HG03457 (cell line): ENCODE data around the gene MPO.

Source experiments
- ATAC-seq: cut with Tn5 transposase; IDR thresholded peaks from one replicate; pipeline ENCODE4 v1.9.1; 2021; ENCODE audit warnings: moderate number of reproducible peaks; ENCODE audit not compliant: unreplicated experiment

The MPO gene

DNA sequence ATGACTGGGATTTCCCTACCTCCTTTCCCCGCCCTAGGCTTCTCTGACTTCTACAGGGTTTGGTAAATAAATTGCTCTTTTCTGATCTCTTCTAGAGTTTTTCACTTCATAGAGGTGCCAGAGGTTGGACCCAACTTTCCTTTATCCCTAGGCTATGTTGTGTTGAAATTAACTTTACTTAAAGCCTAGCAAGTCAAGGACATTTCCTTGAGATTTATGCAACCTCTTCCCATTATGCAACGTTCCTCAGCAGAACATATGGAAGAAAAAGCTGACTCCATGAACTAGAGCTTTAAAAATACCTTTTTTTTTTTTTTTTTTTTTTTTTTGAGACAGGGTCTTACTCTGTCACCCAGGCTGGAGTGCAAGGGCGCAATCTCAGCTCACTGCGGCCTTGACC lies 15.5 kb downstream of the MPO start:
- ATAC-seq: no peak

DNA sequence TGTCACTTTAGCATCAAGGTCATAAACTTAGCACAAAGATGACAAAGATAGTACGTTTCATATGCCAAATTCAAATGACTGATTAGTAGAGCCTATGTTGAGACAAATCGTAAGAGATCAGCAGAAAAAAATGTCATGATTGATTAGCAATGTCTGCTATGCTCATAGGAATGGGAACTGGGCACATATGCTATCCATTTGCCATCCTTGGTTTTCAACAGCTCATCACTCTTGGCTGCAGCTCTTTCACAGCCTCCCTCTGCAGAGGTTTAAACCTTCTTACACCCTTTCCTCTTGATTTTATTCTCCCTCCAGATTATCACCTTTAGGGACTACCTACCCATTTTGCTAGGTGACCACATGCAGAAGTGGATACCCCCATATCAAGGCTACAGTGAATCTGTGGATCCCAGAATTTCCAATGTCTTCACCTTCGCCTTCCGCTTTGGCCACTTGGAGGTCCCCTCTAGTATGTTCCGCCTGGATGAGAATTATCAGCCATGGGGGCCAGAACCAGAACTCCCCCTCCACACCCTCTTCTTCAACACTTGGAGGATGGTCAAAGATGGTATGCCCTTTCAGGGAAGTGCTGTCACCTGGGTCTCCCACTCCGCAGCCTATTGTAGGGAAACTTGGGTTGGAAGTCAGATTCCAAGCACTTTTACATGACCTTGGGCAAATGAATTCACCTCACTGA lies 16.2 kb downstream of the MPO start:
- no peak for ATAC-seq

DNA sequence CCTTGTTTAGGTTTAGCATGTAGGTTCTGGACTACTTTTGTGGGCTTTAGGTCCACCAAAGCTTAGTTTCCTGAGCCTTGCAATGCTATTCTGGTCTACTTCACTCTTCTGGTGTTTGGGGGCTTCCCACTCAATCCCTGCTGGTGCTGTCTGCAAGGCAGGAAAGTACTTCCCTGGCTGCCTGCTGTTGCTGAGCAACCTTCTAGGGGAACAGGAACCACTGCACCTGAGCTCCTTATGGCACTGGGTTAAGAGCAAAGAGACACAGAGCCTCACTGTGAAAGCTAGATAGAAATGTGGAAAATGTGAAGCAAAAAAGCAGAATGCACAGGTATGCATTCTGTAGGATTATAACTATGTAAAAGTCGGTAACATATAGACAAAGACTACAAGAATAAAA lies 17.0 kb downstream of the MPO start:
- ATAC-seq: no peak

DNA sequence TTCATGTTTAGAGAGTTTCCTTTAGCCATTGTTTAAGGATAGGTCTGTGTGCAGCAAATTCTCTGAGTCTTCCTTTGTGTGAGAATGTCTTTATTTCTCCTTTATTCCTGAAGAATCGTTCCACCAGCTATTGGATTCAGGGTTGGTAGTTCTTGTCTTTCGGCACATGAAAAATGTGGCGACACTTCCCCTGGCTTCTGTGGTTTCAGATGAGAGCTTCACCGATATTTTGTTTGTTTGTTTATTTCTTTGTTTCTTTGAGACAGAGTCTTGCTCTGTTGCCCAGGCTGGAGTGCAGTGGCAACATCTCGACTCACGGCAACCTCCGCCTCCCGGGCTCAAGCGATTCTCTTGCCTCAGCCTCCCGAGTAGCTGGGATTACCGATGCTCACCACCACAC lies 18.6 kb downstream of the MPO start:
- no peak for ATAC-seq

DNA sequence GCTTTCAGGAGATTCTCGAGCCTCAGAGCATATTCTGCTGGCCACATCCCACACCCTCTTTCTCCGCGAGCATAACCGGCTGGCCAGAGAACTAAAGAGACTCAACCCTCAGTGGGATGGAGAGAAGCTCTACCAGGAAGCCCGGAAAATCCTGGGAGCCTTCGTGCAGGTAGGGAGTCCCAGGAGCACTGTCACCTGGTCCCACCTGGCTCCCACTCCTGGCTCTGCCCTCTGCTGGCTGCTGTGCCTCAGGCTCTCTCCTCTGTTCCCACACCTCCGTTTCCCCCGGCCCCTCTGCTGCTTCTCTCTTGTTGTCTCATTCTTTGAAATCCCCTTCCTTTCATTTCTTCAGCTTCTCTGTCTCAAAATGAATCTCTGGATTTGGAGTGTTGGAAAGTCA lies 25.9 kb downstream of the MPO start:
- ATAC-seq: no peak

DNA sequence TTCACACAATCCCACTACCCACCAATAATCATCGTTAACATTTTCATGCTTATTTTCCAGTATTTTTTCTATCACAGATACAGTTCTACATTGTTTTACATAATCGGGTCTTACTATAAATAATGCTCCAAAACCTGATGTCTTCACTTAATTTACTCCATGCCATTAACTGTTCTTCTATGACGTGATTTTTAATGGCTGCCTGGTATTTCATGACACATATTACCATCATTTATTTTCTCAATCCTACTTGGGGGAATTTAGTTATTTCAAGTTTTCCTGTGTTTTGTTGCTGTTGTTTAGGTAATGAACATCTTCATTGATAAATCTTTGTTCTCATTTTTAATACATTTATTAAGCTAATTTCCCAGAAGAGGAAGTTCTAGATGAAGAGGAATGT lies 27.7 kb downstream of the MPO start:
- ATAC-seq: no peak

DNA sequence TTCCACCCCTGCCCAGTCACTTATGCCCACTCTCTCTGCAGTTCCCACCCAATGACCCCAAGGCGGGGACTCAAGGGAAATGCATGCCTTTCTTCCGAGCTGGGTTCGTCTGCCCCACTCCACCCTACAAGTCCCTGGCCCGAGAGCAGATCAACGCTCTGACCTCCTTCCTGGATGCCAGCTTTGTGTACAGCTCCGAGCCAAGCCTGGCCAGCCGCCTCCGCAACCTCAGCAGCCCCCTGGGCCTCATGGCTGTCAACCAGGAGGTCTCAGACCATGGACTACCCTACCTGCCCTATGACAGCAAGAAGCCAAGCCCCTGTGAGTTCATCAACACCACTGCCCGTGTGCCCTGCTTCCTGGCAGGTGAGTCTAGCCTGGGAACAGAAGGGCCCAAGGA lies 28.6 kb downstream of the MPO start:
- no peak for ATAC-seq

DNA sequence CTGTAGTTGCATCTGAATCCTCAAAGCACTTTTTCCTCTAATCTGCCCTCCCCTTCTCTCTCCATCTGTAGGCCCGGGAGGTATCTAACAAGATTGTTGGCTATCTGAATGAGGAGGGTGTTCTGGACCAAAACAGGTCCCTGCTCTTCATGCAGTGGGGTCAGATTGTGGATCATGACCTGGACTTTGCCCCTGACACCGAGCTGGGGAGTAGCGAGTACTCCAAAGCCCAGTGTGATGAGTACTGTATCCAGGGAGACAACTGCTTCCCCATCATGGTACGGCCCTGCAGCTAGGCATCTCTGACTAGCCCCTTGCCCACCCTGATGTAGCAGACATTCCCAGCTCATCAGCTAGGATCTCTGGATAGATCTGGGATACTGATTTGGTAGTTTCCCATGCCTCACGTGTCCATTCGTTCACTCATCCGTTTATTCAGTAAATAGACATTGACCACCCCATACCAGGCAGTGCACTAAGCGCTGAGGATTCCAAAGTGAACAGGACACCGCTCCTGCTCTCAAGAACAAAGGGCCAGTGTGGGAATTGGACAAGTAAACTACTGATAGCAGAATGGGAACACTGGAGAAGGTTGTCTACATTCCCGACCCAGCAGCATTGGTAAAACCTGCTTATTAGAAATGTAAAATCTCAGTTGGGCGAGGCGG lies 30.3 kb downstream of the MPO start:
- no peak for ATAC-seq

DNA sequence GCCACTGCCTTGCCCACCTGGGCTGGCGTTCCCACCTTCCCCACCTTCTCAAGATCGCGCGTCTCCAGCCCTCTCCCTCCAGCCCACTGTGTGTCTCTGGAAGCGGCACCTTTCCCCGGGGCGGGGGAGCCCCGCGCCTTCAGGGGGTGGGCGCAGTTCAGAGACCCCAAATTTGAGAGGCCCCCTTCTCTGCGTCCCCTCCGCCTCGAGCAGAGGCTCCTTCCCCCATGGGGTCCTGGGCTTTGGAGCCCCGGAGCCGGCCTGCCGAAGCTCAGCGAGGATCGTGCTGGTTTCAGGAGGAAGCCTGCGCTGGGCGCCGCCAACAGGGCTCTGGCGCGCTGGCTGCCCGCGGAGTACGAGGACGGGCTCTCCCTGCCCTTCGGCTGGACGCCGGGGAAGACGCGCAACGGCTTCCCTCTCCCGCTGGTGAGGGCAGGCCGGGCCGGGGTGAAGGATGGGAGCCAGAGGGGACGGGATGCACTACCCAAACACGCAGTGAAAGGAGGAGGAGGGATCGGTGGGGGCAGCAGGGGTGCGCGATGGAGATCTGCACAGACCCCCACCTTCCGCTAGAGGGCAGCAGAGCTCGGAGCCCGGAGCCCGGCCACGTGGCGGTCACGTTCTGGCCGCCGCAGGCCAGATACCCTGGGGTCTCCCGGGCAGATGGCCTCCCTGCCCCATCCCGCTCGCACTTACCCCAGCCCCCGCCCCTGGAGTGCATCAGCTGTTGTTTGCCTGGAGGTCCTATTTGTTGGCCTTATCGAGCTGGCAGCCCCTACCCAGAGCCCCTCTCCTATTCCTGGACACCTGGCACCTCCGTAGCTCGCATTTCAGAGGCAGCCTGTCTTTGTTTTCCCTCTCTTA lies 31.2 kb downstream of the MPO start:
- ATAC-seq: no peak

DNA sequence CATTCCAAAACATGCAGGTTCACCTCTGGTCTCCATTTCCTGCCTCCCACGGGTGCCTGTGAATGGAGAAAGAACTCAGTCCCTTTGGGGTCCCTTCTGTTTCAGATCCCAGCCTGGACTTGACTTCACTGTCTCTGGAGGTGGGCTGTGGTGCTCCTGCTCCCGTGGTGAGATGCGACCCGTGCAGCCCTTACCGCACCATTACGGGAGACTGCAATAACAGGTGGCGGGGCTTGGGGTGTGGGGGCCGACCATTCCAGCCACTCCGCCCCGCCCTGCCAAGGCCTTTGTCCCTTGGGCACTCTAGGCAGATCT lies 31.8 kb downstream of the MPO start:
- ATAC-seq: no peak

DNA sequence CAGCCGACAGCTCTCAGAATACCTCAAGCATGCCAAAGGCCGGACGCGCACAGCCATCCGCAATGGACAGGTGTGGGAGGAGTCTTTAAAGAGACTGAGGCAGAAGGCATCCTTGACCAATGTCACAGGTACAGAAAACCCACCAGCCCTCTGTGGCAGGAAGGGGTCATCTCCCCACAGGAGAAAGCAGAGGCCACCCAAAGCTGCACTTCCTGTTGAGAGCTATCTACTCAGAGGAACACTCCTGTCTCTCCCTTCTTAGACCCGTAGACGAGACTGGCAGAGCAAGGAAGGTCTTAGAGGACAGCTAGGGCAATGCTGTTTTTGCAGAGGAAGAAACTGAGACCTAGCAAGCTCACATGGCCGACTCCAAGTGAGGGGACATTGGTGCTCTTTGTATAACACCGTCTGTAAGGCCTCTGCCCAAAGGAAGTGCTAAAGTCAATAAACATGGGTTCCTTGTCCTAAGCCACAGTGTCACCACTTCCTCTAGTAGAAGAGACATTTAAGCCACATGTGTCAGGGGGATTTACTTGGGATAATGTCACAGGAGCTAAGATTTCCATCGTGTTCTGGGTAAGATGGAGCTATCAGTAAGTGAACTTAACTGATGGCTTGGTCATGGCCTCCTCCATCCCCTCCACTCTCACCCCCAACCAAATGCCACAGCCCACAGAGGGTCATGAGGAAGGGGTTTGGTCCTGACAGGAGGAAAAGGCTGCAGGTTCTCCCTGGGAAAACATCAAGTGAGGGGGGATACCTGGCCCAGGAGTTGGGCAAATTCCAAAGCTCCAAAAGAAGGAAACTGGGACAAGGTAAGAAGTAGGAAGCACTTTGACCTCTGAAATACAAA lies 33.0 kb downstream of the MPO start:
- no peak for ATAC-seq

DNA sequence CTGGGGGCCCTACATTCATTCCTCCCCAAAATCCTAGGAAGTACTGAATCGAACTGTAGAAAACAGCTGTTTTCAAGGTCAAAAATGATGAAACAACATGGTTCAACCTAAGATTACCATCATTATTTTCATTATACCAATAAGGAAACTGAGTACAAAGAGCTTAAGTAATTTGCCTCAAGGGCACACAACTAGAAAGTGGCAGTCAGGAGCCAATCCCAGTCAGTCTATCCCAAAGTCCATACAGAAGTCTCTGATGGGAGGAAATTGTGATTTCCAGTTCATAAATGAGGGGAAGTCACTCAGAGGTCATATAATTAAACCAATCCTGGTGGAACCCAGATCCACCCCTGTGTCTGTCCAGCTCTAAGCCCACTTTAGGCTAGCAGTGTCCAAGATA lies 34.0 kb downstream of the MPO start:
- no peak for ATAC-seq

DNA sequence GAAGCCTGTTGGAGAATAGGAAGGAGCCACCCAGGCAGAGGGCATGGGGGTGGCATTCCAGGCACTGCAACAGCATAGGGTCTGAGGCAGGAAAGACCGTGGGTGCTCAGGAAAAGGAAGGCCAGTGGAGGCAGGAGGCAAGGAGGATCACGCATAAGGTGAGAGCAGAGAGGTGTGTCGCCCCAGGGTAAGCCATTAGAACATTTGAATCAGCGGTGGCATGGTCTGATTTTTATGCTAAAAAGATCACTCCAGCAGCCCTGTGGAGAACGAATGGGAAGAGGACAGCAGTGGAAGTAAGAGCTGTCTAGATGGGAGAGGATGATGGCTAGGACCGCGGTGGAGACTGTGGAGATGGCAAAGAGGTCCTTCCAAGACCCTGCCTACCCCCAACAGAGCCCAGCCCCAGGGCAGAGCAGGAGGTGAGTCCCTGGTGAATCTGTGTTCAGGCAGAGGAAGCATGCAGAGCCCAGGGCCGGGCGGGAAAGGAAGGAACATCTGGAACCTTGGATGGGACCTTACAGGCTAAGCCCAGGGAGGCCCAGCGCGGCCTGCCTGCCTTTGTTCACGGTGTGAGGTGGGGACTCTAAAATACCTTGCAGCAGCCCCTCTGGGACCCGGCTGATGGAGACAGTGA lies 34.5 kb downstream of the MPO start:
- no peak for ATAC-seq

DNA sequence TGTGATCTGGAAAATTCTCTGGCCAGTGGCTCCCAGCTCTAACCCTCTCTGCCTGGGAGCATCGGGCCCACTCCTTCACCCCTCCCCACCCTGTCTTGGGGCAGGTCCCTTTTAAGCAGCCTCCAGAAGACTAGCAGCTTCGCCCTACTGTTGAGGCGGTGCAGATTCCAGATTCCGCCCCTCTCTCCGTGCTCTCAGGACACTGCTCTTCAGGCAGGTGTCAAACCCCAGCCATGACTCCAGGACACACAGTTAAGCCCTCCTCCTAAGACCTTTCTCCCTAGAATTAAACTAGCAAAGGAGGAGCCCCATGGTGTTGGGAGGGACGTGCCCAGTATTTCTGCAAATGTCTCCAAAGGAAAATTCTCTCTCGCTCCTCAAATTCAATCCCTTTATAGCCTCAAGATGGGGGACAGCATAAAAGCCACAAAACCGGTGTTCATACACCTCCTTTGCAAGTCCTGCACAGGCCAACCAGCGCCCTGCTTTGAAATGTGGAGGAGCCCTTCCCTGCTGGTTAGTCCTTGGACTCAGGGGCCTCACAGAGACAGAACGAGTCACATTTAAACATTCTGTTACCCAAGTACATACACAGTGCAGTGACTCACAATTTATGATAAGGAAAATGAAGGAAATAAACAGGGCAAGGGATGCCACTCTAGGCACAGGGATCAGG lies 35.2 kb downstream of the MPO start:
- ATAC-seq: no peak

DNA sequence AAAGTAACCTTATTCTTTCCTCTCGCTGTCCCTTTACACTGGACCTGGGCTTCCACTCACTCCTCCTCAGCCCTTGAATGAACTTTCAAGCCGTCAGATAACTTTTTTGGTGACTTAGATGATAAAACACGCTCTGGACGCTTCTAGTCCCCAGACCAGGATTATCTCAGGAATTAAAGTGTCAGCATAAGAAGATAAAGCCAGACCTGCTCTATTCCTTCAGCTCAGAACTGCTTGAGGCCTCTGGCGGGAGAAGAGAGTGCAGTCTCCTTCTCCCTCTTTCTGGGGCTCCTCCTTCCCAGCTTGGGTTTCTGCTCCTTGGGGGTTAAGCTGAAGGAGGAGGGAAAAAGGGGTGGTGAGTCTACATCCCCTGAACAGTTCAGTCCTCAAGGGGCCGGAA lies 35.8 kb downstream of the MPO start:
- ATAC-seq: no peak

DNA sequence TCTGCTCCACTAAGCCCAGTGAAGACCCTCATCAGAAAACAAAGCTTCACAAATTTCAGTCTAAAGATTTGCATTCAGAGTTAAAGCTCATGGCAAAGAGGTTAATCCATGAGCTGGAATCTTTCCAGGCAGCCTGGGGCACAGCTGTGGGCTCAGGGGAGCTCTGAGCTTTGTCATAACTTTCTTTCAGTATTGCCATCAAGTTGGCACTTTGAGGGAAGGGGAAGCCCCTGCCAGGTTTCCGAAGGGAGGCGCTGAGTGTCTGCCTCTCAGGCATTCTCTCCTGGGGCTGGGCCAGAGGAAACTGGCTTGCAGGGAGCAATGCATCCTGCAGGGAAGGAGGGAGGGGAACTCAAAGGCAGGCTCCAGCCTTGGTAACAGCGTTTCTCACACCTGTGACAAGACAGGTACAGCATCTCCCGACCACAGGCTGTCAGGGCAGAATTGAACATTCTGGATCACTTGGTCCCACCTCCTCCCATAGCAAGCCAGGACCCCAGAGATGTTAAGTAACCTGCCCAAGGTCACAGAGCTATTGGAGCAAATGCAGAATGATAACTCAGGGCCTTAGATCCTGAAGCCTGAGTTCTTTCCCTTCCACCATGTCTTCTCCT lies 38.5 kb downstream of the MPO start:
- ATAC-seq: no peak

DNA sequence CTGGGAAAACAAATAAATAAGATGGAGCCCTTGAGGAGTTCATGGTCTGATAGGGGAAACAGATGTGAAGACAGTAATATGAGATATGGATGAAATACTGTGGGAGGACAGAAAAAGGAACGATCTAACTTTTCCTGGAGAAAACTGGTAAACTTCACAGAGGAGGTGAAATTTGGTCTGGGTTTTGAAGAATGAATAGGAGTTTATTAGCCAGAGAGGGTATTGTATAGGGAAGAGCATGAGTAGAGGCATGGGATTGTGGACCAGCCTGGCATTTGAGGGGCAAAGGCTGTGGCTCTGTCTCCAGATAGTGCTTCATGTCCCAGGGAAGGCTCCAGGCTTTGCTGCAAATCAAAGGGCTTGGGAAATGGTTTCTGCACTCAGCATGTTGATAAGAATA lies 40.7 kb downstream of the MPO start:
- ATAC-seq: no peak

DNA sequence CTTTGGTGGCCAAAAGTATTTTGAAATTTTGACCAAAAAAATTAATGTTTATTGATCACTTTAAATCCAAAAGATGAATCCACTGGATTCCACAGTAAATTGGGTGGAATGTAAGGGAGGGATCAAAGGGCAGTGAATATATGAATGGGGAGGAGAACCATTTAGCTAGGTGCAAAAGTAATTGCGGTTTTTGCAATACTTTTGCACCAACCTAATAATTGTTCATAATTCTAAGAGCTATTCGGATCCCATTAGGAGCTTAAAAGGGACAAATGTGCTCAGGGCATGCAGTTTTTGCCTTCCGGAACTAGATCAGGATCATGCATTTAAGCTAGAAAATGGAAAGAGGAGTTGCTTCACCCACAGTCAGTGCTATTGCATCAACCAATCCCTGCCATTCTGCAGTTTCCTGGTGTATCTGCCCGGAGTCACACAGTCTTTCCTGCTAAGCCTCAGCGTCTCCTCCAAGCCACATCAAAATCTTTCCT lies 42.5 kb downstream of the MPO start, which contains the start of gene LPO:
LPO (plus strand) TSS at position 438 of the 488 bp plus-strand sequence. CDS start 4,396 bp downstream, outside the sequence.
- ATAC-seq: no peak

DNA sequence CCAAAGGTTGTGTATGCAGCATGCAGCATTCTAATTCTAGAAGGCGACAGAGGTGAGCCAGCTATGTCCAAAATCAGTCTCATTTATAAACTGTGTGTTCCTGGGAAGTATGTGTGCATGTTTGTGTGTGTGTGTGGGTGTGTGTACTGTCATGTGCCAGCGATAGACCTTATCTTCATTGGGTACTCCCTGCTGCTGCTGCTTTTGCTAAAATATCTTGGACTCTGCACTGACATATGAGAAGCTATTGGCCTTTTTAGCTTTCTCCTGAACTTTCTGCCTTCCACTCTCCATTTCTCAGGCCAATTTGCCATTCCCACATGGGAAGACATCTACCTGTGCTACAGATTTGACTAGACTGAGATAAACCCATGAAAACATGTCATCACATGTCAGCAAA lies 44.3 kb downstream of the MPO start:
- ATAC-seq: no peak

DNA sequence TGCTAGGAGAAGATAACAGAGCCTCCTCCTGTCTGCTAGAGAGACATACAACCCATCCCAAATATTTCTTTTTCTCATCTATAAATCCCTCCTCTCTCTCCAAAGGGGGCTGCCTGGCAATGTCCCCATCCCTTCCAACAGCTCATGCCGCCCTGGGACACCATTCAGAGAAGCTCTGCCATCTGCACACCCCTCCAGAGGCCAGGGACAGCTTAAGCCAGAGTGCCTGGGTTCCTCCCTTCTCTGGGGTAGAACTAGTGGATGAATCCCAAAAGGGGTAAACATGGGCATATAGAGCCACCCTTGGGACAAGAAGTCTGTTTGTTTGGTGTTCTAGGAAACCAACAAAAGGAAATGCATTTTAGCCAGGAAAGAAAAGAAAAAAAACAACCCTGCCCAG lies 44.9 kb downstream of the MPO start:
- ATAC-seq: no peak
